Stimulated activated CD4-positive, alpha-beta T cell treated with anti-CD3 and anti-CD28 coated beads, Interleukin-15, amount 100 ng/mL, for 24 hours (primary cell): ENCODE results near the gene SRRM5.
"Not testable (repeated sequence)": the region's sequence is repeated elsewhere in the genome, so short reads cannot be mapped to it uniquely, and the experiment has no call there.

Source experiments
- DNase-seq: peaks from one replicate; pipeline ENCODE4 v3.0.0-alpha.2; 2020

SRRM5 gene

GRCh38 chr19:43638995-43639518 lies 27.2 kb downstream of the SRRM5 start:
- no peak for DNase-seq

GRCh38 chr19:43639519-43640423 lies 27.9 kb downstream of the SRRM5 start, which contains the start of gene CADM4:
Gene CADM4, minus strand, starts transcription at chr19:43639850. Its CDS starts 60 bp downstream, at chr19:43639790.
- DNase-seq, result peak; percentile 44

- no peak for DNase-seq
Observed at GRCh38 chr19:43640424-43640757, 28.5 kb downstream of the SRRM5 start.

GRCh38 chr19:43641333-43641732 lies 29.4 kb downstream of the SRRM5 start:
- DNase-seq, result no peak

GRCh38 chr19:43642531-43642930 lies 30.6 kb downstream of the SRRM5 start:
- no peak for DNase-seq

- no peak for DNase-seq
Observed at GRCh38 chr19:43643326-43643725, 31.4 kb downstream of the SRRM5 start.

GRCh38 chr19:43644181-43644580 lies 32.3 kb downstream of the SRRM5 start:
- no peak for DNase-seq

GRCh38 chr19:43648633-43649032 lies 36.7 kb downstream of the SRRM5 start:
- DNase-seq, result no peak

GRCh38 chr19:43649514-43649913 lies 37.6 kb downstream of the SRRM5 start:
- DNase-seq, result no peak

GRCh38 chr19:43650276-43650675 lies 38.4 kb downstream of the SRRM5 start:
- not testable (repeated sequence) for DNase-seq

- peak; percentile 58 for DNase-seq
Observed at GRCh38 chr19:43651758-43652545, 40.1 kb downstream of the SRRM5 start.

- DNase-seq, result no peak
Observed at GRCh38 chr19:43652546-43652874, 40.6 kb downstream of the SRRM5 start.

- DNase-seq, result no peak
Observed at GRCh38 chr19:43656436-43656835, 44.5 kb downstream of the SRRM5 start.

GRCh38 chr19:43658001-43658400 lies 46.1 kb downstream of the SRRM5 start:
- no peak for DNase-seq

GRCh38 chr19:43658494-43658893 lies 46.6 kb downstream of the SRRM5 start:
- DNase-seq, result no peak

- no peak for DNase-seq
Observed at GRCh38 chr19:43660301-43660970, 48.5 kb downstream of the SRRM5 start.

GRCh38 chr19:43660971-43661360 lies 49.1 kb downstream of the SRRM5 start:
- DNase-seq, result no peak

- no peak for DNase-seq
Observed at GRCh38 chr19:43662487-43662886, 50.6 kb downstream of the SRRM5 start.

- DNase-seq, result peak; percentile 27
Observed at GRCh38 chr19:43664018-43664417, 52.1 kb downstream of the SRRM5 start.
